Naive thymus-derived CD8-positive, alpha-beta T cell (primary cell): ENCODE results near the gene MRPL34. TPM values are rescaled to one million over a fixed set of nuclear protein-coding genes. Genes with fewer than 3 reads are reported as not detected.
A peak's percentile ranks its signal among the peaks of the same experiment; 100 is the strongest.

Experiments
- ATAC-seq, 2 donors: fragments of 150-1000 bp; cut with Tn5 transposase in 1 of 2; sonication (Bioruptor Pico), chemical (Tn5 transposase) in 1 of 2; 1 replicate in 1 of 2; 2 replicates in 1 of 2; pipeline ENCODE4 v1.10.0; 2021; ENCODE audit warnings: mild to moderate bottlenecking in 2 of 2, moderate library complexity in 2 of 2
- POLR2A ChIA-PET: fragments of 350-600 bp; sonication (Branson Sonifier 250); formaldehyde crosslinking; loops from one replicate; lab custom pipeline; 2021; ENCODE audit warnings: antibody characterized with exemption; lab: Charles Lee
- DNase-seq, 10 donors: peaks; one replicate each; pipeline versions ENCODE4 v3.0.0 to v3.0.0-alpha.2; 2020 to 2022
- H3K27ac Mint-ChIP-seq, 10 donors: one replicate each; pipeline ENCODE4 v1.8.0; 2020 to 2022; ENCODE audit warnings: mild to moderate bottlenecking in 10 of 10, mixed read lengths in 10 of 10, moderate library complexity in 4 of 10, inconsistent platforms in 1 of 10
- H3K27me3 Mint-ChIP-seq, 5 donors: one replicate each; pipeline ENCODE4 v1.8.0; 2021 to 2022; ENCODE audit warnings: mixed read lengths in 5 of 5
- H3K36me3 Mint-ChIP-seq, 3 donors: one replicate each; pipeline ENCODE4 v1.8.0; 2020 to 2022; ENCODE audit warnings: mixed read lengths in 3 of 3, mild to moderate bottlenecking in 2 of 3, inconsistent platforms in 1 of 3
- H3K4me1 Mint-ChIP-seq, 4 donors: one replicate each; pipeline ENCODE4 v1.8.0; 2021 to 2022; ENCODE audit warnings: mixed read lengths in 4 of 4
- H3K4me3 Mint-ChIP-seq, 10 donors: one replicate each; pipeline ENCODE4 v1.8.0; 2020 to 2022; ENCODE audit warnings: mild to moderate bottlenecking in 10 of 10, mixed read lengths in 10 of 10, moderate library complexity in 6 of 10, inconsistent platforms in 1 of 10
- H3K9me3 Mint-ChIP-seq, 9 donors: one replicate each; pipeline ENCODE4 v1.8.0; 2020 to 2022; ENCODE audit warnings: mixed read lengths in 9 of 9, mild to moderate bottlenecking in 3 of 9, inconsistent platforms in 1 of 9, moderate library complexity in 1 of 9
- polyA plus RNA-seq, 3 donors: library from polyadenylated mRNA; unstranded; fragments of 300-500 nt; fragmentation: Illumina TruSeq; gene quantifications; one replicate each; pipeline ENCODE4 v1.2.3, GENCODE V29; 2021
- total RNA-seq, 8 experiments: library from RNA in 2 of 8; stranded (reverse) in 2 of 8; gene quantifications; one replicate each; pipeline ENCODE4 v1.2.3 and lab custom pipeline; 2021 to 2026

The MRPL34 gene
- total and polyA plus RNA-seq, 5 experiments from 2014 or later: 69.3 to 221 (median 216) TPM

DNA sequence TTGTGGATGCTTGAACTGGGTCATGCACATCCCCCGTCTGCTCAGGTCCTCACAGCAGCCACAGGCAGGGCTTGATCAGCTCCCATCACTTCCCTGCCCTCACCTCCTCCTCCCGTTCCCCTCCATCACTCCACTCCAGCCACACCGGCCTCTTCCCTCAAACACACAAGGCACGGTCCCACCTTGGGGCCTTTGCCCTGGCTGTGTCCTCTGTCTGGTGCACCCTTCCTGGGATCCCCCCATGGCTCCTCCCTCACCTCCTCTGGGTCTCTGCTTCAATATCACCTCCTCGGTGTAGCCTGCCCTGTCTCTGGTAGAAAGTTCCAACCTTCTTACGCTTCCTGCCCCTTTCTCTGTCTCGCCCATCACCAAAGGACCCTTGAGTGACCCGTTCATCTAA is 47.7 kb downstream of the MRPL34 start:
- no peaks in the 10 kb centered on the region for H3K9me3 Mint-ChIP-seq
- POLR2A ChIA-PET: no interaction called here

More for the DNA sequence above, 47.7 kb downstream of the MRPL34 start:
- ATAC-seq (no peak), DNase-seq (no peak)
- H3K27ac Mint-ChIP-seq: peak overlapping the region in 1 of 10 donors; percentile 70
- H3K4me1 Mint-ChIP-seq: peaks cover 0 to 7% (median 5%) of the 10 kb centered on the region in 4 donors
- H3K36me3 Mint-ChIP-seq: no peaks in the 10 kb centered on the region
- H3K27me3 Mint-ChIP-seq: peaks cover 13 to 31% (median 14%) of the 10 kb centered on the region in 5 donors
- peak overlapping the region in 1 of 10 donors; percentile 73 for H3K4me3 Mint-ChIP-seq

Other genes starting within 250 kb of the MRPL34 start
- 10 to 100 TPM; 18.3 to 20.4 TPM for gene HAUS8, start 230.4 kb upstream of the MRPL34 start, total RNA-seq
- 10 to 100 TPM in 1 of 3 donors, 1 to 10 TPM in 2; 5.3 to 11.9 (median 5.9) TPM for gene HAUS8, start 230.4 kb upstream of the MRPL34 start, polyA plus RNA-seq
- 100 to 1,000 TPM; 169 to 171 TPM for gene MYO9B, start 230.1 kb upstream of the MRPL34 start, total RNA-seq
- 10 to 100 TPM in 1 of 3 donors, 1 to 10 TPM in 2; 3.3 to 22.3 (median 8.0) TPM for gene MYO9B, start 230.1 kb upstream of the MRPL34 start, polyA plus RNA-seq
- gene USE1, start 90.5 kb upstream of the MRPL34 start, total RNA-seq: 10 to 100 TPM; 49.7 to 56.7 TPM
- gene USE1, start 90.5 kb upstream of the MRPL34 start, polyA plus RNA-seq: 10 to 100 TPM; 50.4 to 69.0 (median 57.0) TPM
- 10 to 100 TPM; 38.9 to 42.3 TPM for gene OCEL1, start 79.6 kb upstream of the MRPL34 start, total RNA-seq
- 10 to 100 TPM; 21.9 to 52.4 (median 40.1) TPM for gene OCEL1, start 79.6 kb upstream of the MRPL34 start, polyA plus RNA-seq
- 1 to 10 TPM; 1.1 to 1.6 TPM for gene NR2F6, start 60.0 kb upstream of the MRPL34 start, total RNA-seq
- gene NR2F6, start 60.0 kb upstream of the MRPL34 start, polyA plus RNA-seq: 1 to 10 TPM in 2 of 3 donors, under 1 TPM in 1; 0.93 to 1.5 (median 1.3) TPM
- gene USHBP1, start 41.1 kb upstream of the MRPL34 start, total RNA-seq: not detected
- gene USHBP1, start 41.1 kb upstream of the MRPL34 start, polyA plus RNA-seq: not detected
- gene BABAM1, start 38.4 kb upstream of the MRPL34 start, total RNA-seq: 100 to 1,000 TPM; 104 to 105 TPM
- gene BABAM1, start 38.4 kb upstream of the MRPL34 start, polyA plus RNA-seq: 100 to 1,000 TPM; 102 to 106 (median 106) TPM
- 1 to 10 TPM; 2.1 to 3.4 TPM for gene ANKLE1, start 24.0 kb upstream of the MRPL34 start, total RNA-seq
- 1 to 10 TPM in 2 of 3 donors, under 1 TPM in 1; 0.05 to 1.4 (median 1.0) TPM for gene ANKLE1, start 24.0 kb upstream of the MRPL34 start, polyA plus RNA-seq
- gene ABHD8, start 2.4 kb upstream of the MRPL34 start, total RNA-seq: 10 to 100 TPM; 10.4 TPM
- 1 to 10 TPM; 6.4 to 9.2 (median 9.0) TPM for gene ABHD8, start 2.4 kb upstream of the MRPL34 start, polyA plus RNA-seq
- gene DDA1, start 3.7 kb downstream of the MRPL34 start, total RNA-seq: 10 to 100 TPM; 31.2 to 32.2 TPM
- gene DDA1, start 3.7 kb downstream of the MRPL34 start, polyA plus RNA-seq: 10 to 100 TPM; 23.7 to 32.6 (median 23.9) TPM
- gene ANO8, start 29.0 kb downstream of the MRPL34 start, total RNA-seq: 10 to 100 TPM; 15.7 to 18.4 TPM
- under 1 TPM; 0.08 to 0.29 (median 0.20) TPM for gene ANO8, start 29.0 kb downstream of the MRPL34 start, polyA plus RNA-seq
- gene GTPBP3, start 31.7 kb downstream of the MRPL34 start, total RNA-seq: 10 to 100 TPM; 51.4 to 55.6 TPM
- gene GTPBP3, start 31.7 kb downstream of the MRPL34 start, polyA plus RNA-seq: 10 to 100 TPM in 2 of 3 donors, 1 to 10 TPM in 1; 6.6 to 13.6 (median 10.3) TPM
- gene PLVAP, start 71.5 kb downstream of the MRPL34 start, total RNA-seq: not detected
- not detected for gene PLVAP, start 71.5 kb downstream of the MRPL34 start, polyA plus RNA-seq
- gene CCDC194, start 88.3 kb downstream of the MRPL34 start, total RNA-seq: 1 to 10 TPM; 2.4 to 3.4 TPM
- not detected for gene CCDC194, start 88.3 kb downstream of the MRPL34 start, polyA plus RNA-seq
- 10 to 100 TPM; 41.8 to 45.0 TPM for gene BST2, start 99.8 kb downstream of the MRPL34 start, total RNA-seq
- 100 to 1,000 TPM; 132 to 178 (median 144) TPM for gene BST2, start 99.8 kb downstream of the MRPL34 start, polyA plus RNA-seq
- gene MVB12A, start 114.2 kb downstream of the MRPL34 start, total RNA-seq: 10 to 100 TPM; 28.1 to 30.0 TPM
- gene MVB12A, start 114.2 kb downstream of the MRPL34 start, polyA plus RNA-seq: 10 to 100 TPM; 24.3 to 34.6 (median 31.0) TPM
- not detected for gene TMEM221, start 142.8 kb downstream of the MRPL34 start, total RNA-seq
- gene TMEM221, start 142.8 kb downstream of the MRPL34 start, polyA plus RNA-seq: under 1 TPM in 1 of 3 donors, not detected in 2; 0.13 TPM
- gene NXNL1, start 155.1 kb downstream of the MRPL34 start, total RNA-seq: not detected
- not detected for gene NXNL1, start 155.1 kb downstream of the MRPL34 start, polyA plus RNA-seq
- gene SLC27A1, start 164.7 kb downstream of the MRPL34 start, total RNA-seq: 10 to 100 TPM in 1 of 2 experiments, 1 to 10 TPM in 1; 9.4 to 10.9 TPM
- gene SLC27A1, start 164.7 kb downstream of the MRPL34 start, polyA plus RNA-seq: 10 to 100 TPM; 12.5 to 14.6 (median 13.8) TPM
- 10 to 100 TPM; 78.8 to 82.6 TPM for gene PGLS, start 205.8 kb downstream of the MRPL34 start, total RNA-seq
- 10 to 100 TPM; 68.9 to 73.4 (median 73.0) TPM for gene PGLS, start 205.8 kb downstream of the MRPL34 start, polyA plus RNA-seq
- gene COLGALT1, start 249.8 kb downstream of the MRPL34 start, total RNA-seq: 10 to 100 TPM; 63.8 to 64.6 TPM
- 10 to 100 TPM; 15.6 to 25.8 (median 17.1) TPM for gene COLGALT1, start 249.8 kb downstream of the MRPL34 start, polyA plus RNA-seq